Astrocyte (in vitro differentiated cells and primary cell): ENCODE measurements around the gene TICAM1.

Experiments
- CTCF ChIP-seq: IDR thresholded peaks from 2 replicates; pipeline ENCODE4 v1.5.1; 2011; ENCODE audit warnings: low read depth, mild to moderate bottlenecking, inconsistent platforms, low read length, moderate library complexity; ENCODE audit not compliant: insufficient read depth
- EZH2 ChIP-seq: IDR thresholded peaks from 2 replicates; pipeline ENCODE4 v1.6.1; 2012; ENCODE audit warnings: mild to moderate bottlenecking, low read length, inconsistent platforms; ENCODE audit not compliant: insufficient read depth

GRCh38 chr19:4877753-4878490 is 46.4 kb upstream of the TICAM1 start:
- no peak for TF ChIP-seq CTCF
- no peak for TF ChIP-seq EZH2
